Measurements from ENCODE around the gene UBR3.

- TF ChIP-seq CTCF (IDR thresholded peaks at IDR 0.05) (no peak), POLR2A (IDR thresholded peaks at IDR 0.05; ENCODE audit: low read length) (no peak), HMGXB4 (CRISPR knock-in tag; IDR thresholded peaks at IDR 0.05; ENCODE audit: borderline replicate concordance) (no peak), HDAC2 (IDR thresholded peaks at IDR 0.05) (no peak)
Measured at GRCh38 chr2:170026361-170026760, 199.1 kb downstream of the UBR3 start.
